Activated CD8-positive, alpha-beta memory T cell treated with anti-CD3 and anti-CD28 coated beads, Interleukin-2, amount 10 ng/mL, durations not matched to agents 7 days and 5 days (primary cell): ENCODE measurements around the gene HINT3. TPM values are rescaled to one million over a fixed set of nuclear protein-coding genes. Genes with fewer than 3 reads are reported as not detected.
A peak's percentile ranks its signal among the peaks of the same experiment; 100 is the strongest.
"Not testable (repeated sequence)": the region's sequence is repeated elsewhere in the genome, so short reads cannot be mapped to it uniquely, and the experiment has no call there.

Experiments used
- ATAC-seq: fragments of 150-1000 bp; cut with Tn5 transposase; one replicate; pipeline ENCODE4 v1.10.0; 2021; ENCODE audit warnings: moderate library complexity
- CTCF ChIA-PET: fragments of 350-600 bp; sonication (Branson Sonifier 250); formaldehyde crosslinking; loops from one replicate; lab custom pipeline; 2021; ENCODE audit warnings: antibody characterized with exemption; lab: Charles Lee
- DNase-seq: peaks from one replicate; pipeline ENCODE4 v3.0.0-alpha.2; 2020
- H3K27ac Mint-ChIP-seq: one replicate; pipeline ENCODE4 v1.8.0; 2021; ENCODE audit warnings: mild to moderate bottlenecking, mixed read lengths
- H3K27me3 Mint-ChIP-seq: one replicate; pipeline ENCODE4 v1.8.0; 2021; ENCODE audit warnings: mixed read lengths
- H3K36me3 Mint-ChIP-seq: one replicate; pipeline ENCODE4 v1.8.0; 2021; ENCODE audit warnings: mild to moderate bottlenecking, mixed read lengths
- H3K4me1 Mint-ChIP-seq: one replicate; pipeline ENCODE4 v1.8.0; 2021; ENCODE audit warnings: mixed read lengths
- H3K4me3 Mint-ChIP-seq: one replicate; pipeline ENCODE4 v1.8.0; 2021; ENCODE audit warnings: mild to moderate bottlenecking, moderate library complexity, mixed read lengths
- H3K9me3 Mint-ChIP-seq: one replicate; pipeline ENCODE4 v1.8.0; 2022; ENCODE audit warnings: low read depth, mixed read lengths
- total RNA-seq, 2 experiments: library from RNA; stranded (reverse); gene quantifications; one replicate each; pipeline ENCODE4 v1.2.3, GENCODE V29; 2021

Gene HINT3
- total RNA-seq, 2 experiments from 2014 or later = 8.7 to 9.3 TPM

- DNase-seq (no peak), ATAC-seq (no peak)
- peaks cover 16% of the 10 kb centered on the region for H3K27me3 Mint-ChIP-seq
- H3K36me3 Mint-ChIP-seq = no peaks in the 10 kb centered on the region
- peaks cover 26% of the 10 kb centered on the region for H3K4me1 Mint-ChIP-seq
- H3K4me3 Mint-ChIP-seq = no peak overlapping the region
- CTCF ChIA-PET = interaction anchor here (0.6 to 2.6 kb wide), 4 partner anchors 9 to 429 kb away, joined by 3 to 13 read pairs (median 4); partner anchors contain the start of gene HINT3
- H3K27ac Mint-ChIP-seq = no peak overlapping the region
- no peaks in the 10 kb centered on the region for H3K9me3 Mint-ChIP-seq
Observed at GRCh38 chr6:125943528-125944433, 12.8 kb upstream of the HINT3 start.

DNA sequence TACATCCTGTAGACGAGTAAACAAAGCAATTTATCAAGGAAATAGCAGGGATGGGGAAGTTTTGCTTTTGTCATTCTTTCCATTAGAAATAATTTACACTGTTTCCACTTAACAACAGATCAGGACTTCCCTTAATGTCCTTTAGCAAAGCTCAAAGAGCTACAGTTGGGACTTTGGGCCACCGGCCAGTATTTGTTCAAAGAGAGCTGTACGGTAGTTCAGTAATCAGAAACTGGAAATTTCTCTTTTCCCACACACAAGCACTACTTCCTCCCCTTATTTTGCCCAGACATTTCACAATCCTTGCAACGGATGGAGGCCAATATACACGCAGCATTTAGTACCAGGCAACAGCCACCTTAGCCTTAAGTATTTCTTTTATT lies 12.1 kb upstream of the HINT3 start:
- no peak for ATAC-seq
- Mint-ChIP-seq H3K9me3 (no peaks in the 10 kb centered on the region), H3K36me3 (no peaks in the 10 kb centered on the region), H3K4me1 (peaks cover 22% of the 10 kb centered on the region), H3K4me3 (no peak overlapping the region), H3K27ac (no peak overlapping the region), H3K27me3 (peaks cover 16% of the 10 kb centered on the region)
- no peak for DNase-seq
- CTCF ChIA-PET = interaction anchor here (1.6 to 2.6 kb wide), 2 partner anchors 11 to 12 kb away, joined by 5 to 13 read pairs; partner anchors contain the start of gene HINT3

DNA sequence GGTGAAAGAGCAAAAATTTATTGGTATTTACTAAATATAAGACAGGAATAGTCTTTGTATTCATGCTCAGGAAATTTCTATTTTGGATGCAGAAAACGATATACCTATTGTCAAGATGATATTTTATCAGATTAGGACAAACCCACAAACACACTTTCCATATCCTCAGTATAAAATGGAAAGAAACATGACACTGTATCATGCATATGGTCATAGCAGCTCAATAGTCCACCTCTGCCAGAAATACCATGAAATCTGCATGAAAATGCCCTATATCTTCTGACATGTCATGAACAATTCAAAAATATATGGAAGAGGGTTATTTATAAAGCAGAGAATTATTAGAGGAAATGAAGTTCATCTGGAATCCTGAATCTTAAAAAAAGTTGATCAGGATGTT lies 11.7 kb upstream of the HINT3 start:
- Mint-ChIP-seq H3K9me3 (no peaks in the 10 kb centered on the region), H3K4me1 (peaks cover 17% of the 10 kb centered on the region), H3K36me3 (no peaks in the 10 kb centered on the region), H3K27ac (no peak overlapping the region), H3K4me3 (no peak overlapping the region), H3K27me3 (peaks cover 12% of the 10 kb centered on the region)
- no peak for ATAC-seq
- CTCF ChIA-PET = interaction anchor here (1.6 to 2.6 kb wide), 2 partner anchors 11 to 12 kb away, joined by 5 to 13 read pairs; partner anchors contain the start of gene HINT3
- DNase-seq = no peak

DNA sequence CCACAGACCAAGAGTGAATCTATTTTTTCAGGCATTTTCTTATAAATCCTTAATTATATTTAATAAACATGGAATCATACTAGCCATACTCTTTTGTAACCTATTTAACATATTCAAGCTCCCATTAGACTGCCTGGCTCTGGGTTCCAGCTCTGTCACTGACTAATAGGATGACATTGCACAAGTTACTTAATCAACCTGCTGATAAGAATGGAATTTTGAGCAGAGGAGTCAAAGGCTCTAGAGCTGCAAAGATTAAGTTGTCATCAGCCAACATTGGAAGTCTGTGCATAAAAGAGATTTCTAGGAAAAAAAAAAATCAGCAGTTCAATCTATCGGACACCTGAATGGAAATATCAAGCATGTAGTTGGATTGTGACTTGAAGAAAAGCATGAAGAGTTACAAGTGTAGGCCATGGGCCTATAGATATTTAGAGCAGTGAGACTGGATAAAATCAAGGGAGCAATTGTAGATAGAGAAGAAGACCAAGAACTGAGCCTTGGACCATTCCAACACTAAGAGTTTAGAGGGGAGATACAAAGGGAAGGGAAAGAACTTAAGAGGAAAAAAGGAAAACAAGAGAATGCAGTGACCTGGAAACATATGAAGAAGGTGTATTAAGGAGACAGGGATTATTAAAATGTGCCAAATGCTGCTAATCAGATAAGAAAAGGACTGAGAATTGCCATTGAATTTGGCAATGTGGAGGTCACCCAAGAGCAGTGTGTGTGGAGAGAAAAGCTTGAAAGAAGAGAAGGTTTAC lies 11.0 kb upstream of the HINT3 start:
- H3K36me3 Mint-ChIP-seq = no peaks in the 10 kb centered on the region
- CTCF ChIA-PET = interaction anchor here (0.7 to 0.9 kb wide), 2 partner anchors 11 to 12 kb away, joined by 4 to 6 read pairs; partner anchors contain the start of gene HINT3
- peaks cover 12% of the 10 kb centered on the region for H3K4me1 Mint-ChIP-seq
- H3K27me3 Mint-ChIP-seq = peaks cover 9% of the 10 kb centered on the region
- H3K9me3 Mint-ChIP-seq = no peaks in the 10 kb centered on the region
- ATAC-seq = no peak
- no peak overlapping the region for H3K27ac Mint-ChIP-seq
- no peak overlapping the region for H3K4me3 Mint-ChIP-seq
- DNase-seq = no peak

DNA sequence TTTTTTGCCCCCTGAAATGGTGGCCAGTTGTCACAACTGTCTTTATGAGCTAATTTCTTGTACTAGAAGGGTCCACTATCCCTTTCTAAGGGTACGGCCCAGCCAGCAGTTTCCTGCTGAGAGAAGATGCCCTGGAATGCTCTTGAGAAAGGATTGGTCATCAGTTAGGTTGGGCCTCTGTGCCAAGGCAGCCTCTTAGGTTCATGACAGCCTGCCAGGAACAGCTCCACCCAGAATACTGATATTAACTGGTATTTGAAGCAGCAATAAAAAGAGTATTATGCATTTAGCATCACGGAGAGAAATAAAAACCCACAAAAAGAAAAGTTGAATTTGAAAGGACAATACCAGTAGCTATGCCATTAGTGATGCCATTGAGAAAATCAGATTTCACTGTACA lies 9.0 kb upstream of the HINT3 start:
- Mint-ChIP-seq H3K4me3 (no peak overlapping the region), H3K4me1 (peaks cover 11% of the 10 kb centered on the region), H3K27ac (no peak overlapping the region), H3K9me3 (no peaks in the 10 kb centered on the region), H3K36me3 (no peaks in the 10 kb centered on the region), H3K27me3 (peaks cover 4% of the 10 kb centered on the region)
- no peak for ATAC-seq
- CTCF ChIA-PET = interaction anchor here (0.6 to 2.1 kb wide), 2 partner anchors 9 to 42 kb away, joined by 3 to 17 read pairs; partner anchors contain the start of gene HINT3
- no peak for DNase-seq

- Mint-ChIP-seq H3K4me1 (peaks cover 13% of the 10 kb centered on the region), H3K27me3 (peaks cover 4% of the 10 kb centered on the region), H3K4me3 (no peak overlapping the region), H3K27ac (no peak overlapping the region), H3K9me3 (no peaks in the 10 kb centered on the region), H3K36me3 (no peaks in the 10 kb centered on the region)
- DNase-seq (no peak), ATAC-seq (no peak)
- CTCF ChIA-PET = interaction anchor here (2.1 kb wide), 1 partner anchor 9 kb away, joined by 17 read pairs; the partner anchor contains the start of gene HINT3
Observed at GRCh38 chr6:125948455-125948854, 8.1 kb upstream of the HINT3 start.

GRCh38 chr6:125949069-125949468 lies 7.5 kb upstream of the HINT3 start:
- peaks cover 7% of the 10 kb centered on the region for H3K4me1 Mint-ChIP-seq
- peaks cover 4% of the 10 kb centered on the region for H3K27me3 Mint-ChIP-seq
- no peak overlapping the region for H3K27ac Mint-ChIP-seq
- no peaks in the 10 kb centered on the region for H3K36me3 Mint-ChIP-seq
- H3K4me3 Mint-ChIP-seq = no peak overlapping the region
- no peak for ATAC-seq
- CTCF ChIA-PET = no interaction called here
- no peaks in the 10 kb centered on the region for H3K9me3 Mint-ChIP-seq
- no peak for DNase-seq

DNA sequence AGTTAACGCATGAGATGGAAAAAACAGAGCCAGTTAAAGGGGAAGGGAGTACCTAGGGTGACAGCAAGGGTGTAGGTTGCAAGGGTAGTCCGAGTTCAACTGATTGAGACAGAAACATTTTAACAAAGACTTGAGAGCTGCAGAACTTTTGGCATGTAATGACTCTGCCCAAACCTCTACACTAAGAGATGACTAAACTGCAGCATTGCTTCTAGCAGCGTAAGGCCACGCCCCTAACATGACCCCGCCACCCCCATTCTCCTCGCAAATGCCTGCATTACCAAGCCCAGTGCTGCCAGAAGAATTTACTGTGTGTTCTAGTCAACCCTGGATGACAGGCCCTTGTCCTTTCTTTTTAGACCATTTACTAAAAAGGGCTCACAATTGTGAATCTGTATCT lies 6.3 kb upstream of the HINT3 start:
- CTCF ChIA-PET = no interaction called here
- peaks cover 9% of the 10 kb centered on the region for H3K27me3 Mint-ChIP-seq
- no peak for DNase-seq
- peak; percentile 36 for ATAC-seq
- no peaks in the 10 kb centered on the region for H3K36me3 Mint-ChIP-seq
- H3K4me3 Mint-ChIP-seq = no peak overlapping the region
- H3K4me1 Mint-ChIP-seq = peaks cover 9% of the 10 kb centered on the region
- H3K9me3 Mint-ChIP-seq = no peaks in the 10 kb centered on the region
- no peak overlapping the region for H3K27ac Mint-ChIP-seq

DNA sequence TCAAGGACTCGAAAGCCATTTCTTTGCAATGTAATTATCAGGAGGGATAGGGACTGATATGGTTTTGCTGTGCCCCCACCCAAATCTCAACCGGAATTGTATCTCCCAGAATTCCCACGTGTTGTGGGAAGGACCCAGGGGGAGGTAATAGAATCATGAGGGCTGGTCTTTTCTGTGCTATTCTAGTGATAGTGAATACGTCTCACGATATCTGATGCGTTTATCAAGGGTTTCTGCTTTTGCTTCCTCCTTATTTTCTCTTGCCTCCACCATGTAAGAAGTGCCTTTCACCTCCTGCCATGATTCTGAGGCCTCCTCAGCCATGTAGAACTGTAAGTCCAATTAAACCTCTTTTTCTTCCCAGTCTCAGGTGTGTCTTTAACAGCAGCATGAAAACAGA lies 5.9 kb upstream of the HINT3 start:
- not testable (repeated sequence) for ATAC-seq, H3K27ac Mint-ChIP-seq, H3K4me3 Mint-ChIP-seq, H3K27me3 Mint-ChIP-seq, H3K4me1 Mint-ChIP-seq, DNase-seq, H3K36me3 Mint-ChIP-seq, H3K9me3 Mint-ChIP-seq
- CTCF ChIA-PET = interaction anchor here (0.7 to 3.9 kb wide), 3 partner anchors 12 to 161 kb away, joined by 3 to 42 read pairs (median 5); partner anchors contain the start of gene NCOA7

GRCh38 chr6:125951323-125951722 lies 5.2 kb upstream of the HINT3 start:
- H3K27me3 Mint-ChIP-seq = peaks cover 9% of the 10 kb centered on the region
- CTCF ChIA-PET = interaction anchor here (0.7 to 3.9 kb wide), 5 partner anchors 12 to 198 kb away, joined by 3 to 42 read pairs (median 5); partner anchors contain the start of gene NCOA7
- H3K9me3 Mint-ChIP-seq = no peaks in the 10 kb centered on the region
- H3K4me1 Mint-ChIP-seq = peaks cover 10% of the 10 kb centered on the region
- no peak overlapping the region for H3K27ac Mint-ChIP-seq
- ATAC-seq = no peak
- H3K4me3 Mint-ChIP-seq = no peak overlapping the region
- DNase-seq = no peak
- no peaks in the 10 kb centered on the region for H3K36me3 Mint-ChIP-seq

GRCh38 chr6:125952764-125953501 lies 3.6 kb upstream of the HINT3 start:
- no peaks in the 10 kb centered on the region for H3K36me3 Mint-ChIP-seq
- no peak overlapping the region for H3K27ac Mint-ChIP-seq
- H3K9me3 Mint-ChIP-seq = no peaks in the 10 kb centered on the region
- peaks cover 9% of the 10 kb centered on the region for H3K27me3 Mint-ChIP-seq
- CTCF ChIA-PET = interaction anchor here (0.6 to 3.9 kb wide), 21 partner anchors 10 to 200 kb away, joined by 3 to 42 read pairs (median 4); partner anchors contain the start of gene NCOA7
- peaks cover 10% of the 10 kb centered on the region for H3K4me1 Mint-ChIP-seq
- no peak overlapping the region for H3K4me3 Mint-ChIP-seq
- peak; percentile 53 for DNase-seq
- no peak for ATAC-seq

- H3K4me3 Mint-ChIP-seq = no peak overlapping the region
- no peak for DNase-seq
Observed at GRCh38 chr6:125953502-125953875, 3.1 kb upstream of the HINT3 start.

More at GRCh38 chr6:125953502-125953875, 3.1 kb upstream of the HINT3 start:
- H3K4me1 Mint-ChIP-seq = peaks cover 10% of the 10 kb centered on the region
- H3K36me3 Mint-ChIP-seq = no peaks in the 10 kb centered on the region
- H3K27ac Mint-ChIP-seq = no peak overlapping the region
- no peak for ATAC-seq
- peaks cover 8% of the 10 kb centered on the region for H3K27me3 Mint-ChIP-seq
- no peaks in the 10 kb centered on the region for H3K9me3 Mint-ChIP-seq
- CTCF ChIA-PET = interaction anchor here (0.9 to 3.9 kb wide), 14 partner anchors 30 to 200 kb away, joined by 3 to 42 read pairs (median 5); partner anchors contain the start of gene NCOA7
